Astrocyte of the hippocampus (primary cell): Measurements from ENCODE around the gene ABCC1.
"Not testable (repeated sequence)": the region's sequence is repeated elsewhere in the genome, so short reads cannot be mapped to it uniquely, and the experiment has no call there.

Source experiments
- DNase-seq: peaks from one replicate; pipeline ENCODE4 v3.0.0; 2011; ENCODE audit warnings: low read depth, low spot score

ABCC1 gene

GRCh38 chr16:16157166-16157565 is 207.8 kb downstream of the ABCC1 start:
- DNase-seq, result no peak

- no peak for DNase-seq
These were observed 208.8 kb downstream of the ABCC1 start for GRCh38 chr16:16158082-16158658.

- no peak for DNase-seq
These were observed 209.4 kb downstream of the ABCC1 start for GRCh38 chr16:16158741-16159374.

- DNase-seq, result no peak
These were observed 210.2 kb downstream of the ABCC1 start for GRCh38 chr16:16159662-16160061.

- no peak for DNase-seq
These were observed 211.9 kb downstream of the ABCC1 start for GRCh38 chr16:16161319-16161718.

- DNase-seq, result not testable (repeated sequence)
These were observed 212.4 kb downstream of the ABCC1 start for GRCh38 chr16:16161840-16162239.

GRCh38 chr16:16162591-16162990 is 213.2 kb downstream of the ABCC1 start:
- DNase-seq, result no peak

GRCh38 chr16:16163109-16163508 is 213.7 kb downstream of the ABCC1 start:
- DNase-seq, result no peak

- no peak for DNase-seq
These were observed 214.2 kb downstream of the ABCC1 start for GRCh38 chr16:16163571-16163970.

- no peak for DNase-seq
These were observed 214.8 kb downstream of the ABCC1 start for GRCh38 chr16:16164243-16164642.

- DNase-seq, result no peak
These were observed 216.7 kb downstream of the ABCC1 start for GRCh38 chr16:16166085-16166484.

GRCh38 chr16:16166949-16167348 is 217.5 kb downstream of the ABCC1 start:
- DNase-seq, result no peak

- DNase-seq, result no peak
These were observed 218.5 kb downstream of the ABCC1 start for GRCh38 chr16:16167927-16168326.

- no peak for DNase-seq
These were observed 219.0 kb downstream of the ABCC1 start for GRCh38 chr16:16168431-16168830.

GRCh38 chr16:16169615-16170014 is 220.2 kb downstream of the ABCC1 start:
- DNase-seq, result no peak

- DNase-seq, result no peak
These were observed 222.0 kb downstream of the ABCC1 start for GRCh38 chr16:16171332-16171919.

- no peak for DNase-seq
These were observed 223.6 kb downstream of the ABCC1 start for GRCh38 chr16:16172991-16173390.

- no peak for DNase-seq
These were observed 225.9 kb downstream of the ABCC1 start for GRCh38 chr16:16175296-16175695.

GRCh38 chr16:16176328-16176727 is 226.9 kb downstream of the ABCC1 start:
- no peak for DNase-seq

GRCh38 chr16:16178455-16179162 is 229.2 kb downstream of the ABCC1 start:
- DNase-seq, result no peak

GRCh38 chr16:16181748-16182147 is 232.3 kb downstream of the ABCC1 start:
- DNase-seq, result not testable (repeated sequence)

GRCh38 chr16:16182918-16183317 is 233.5 kb downstream of the ABCC1 start:
- no peak for DNase-seq

GRCh38 chr16:16183562-16183961 is 234.1 kb downstream of the ABCC1 start:
- no peak for DNase-seq
